Ovary (tissue), 3 donors: ENCODE results near the gene RSRP1.
"Not testable (repeated sequence)": the region's sequence is repeated elsewhere in the genome, so short reads cannot be mapped to it uniquely, and the experiment has no call there.

Source experiments
- POLR2A ChIP-seq: fragments of 450-650 bp; IDR thresholded peaks from one replicate; pipeline ENCODE4 v1.6.1; 2017; ENCODE audit warnings: antibody characterized with exemption, mild to moderate bottlenecking, moderate library complexity
- TF ChIP-seq, protein P1 (sequence below), 3 donors: fragments of 450-650 bp in 2 of 3; fragments of 200-600 bp in 1 of 3; IDR thresholded peaks; one replicate each; pipeline versions ENCODE4 v1.5.1 to v1.8.0; 2016 to 2022; ENCODE audit warnings: antibody characterized with exemption in 3 of 3, mild to moderate bottlenecking in 1 of 3
- donor health status: DM: no; HTN: no; CAD: no.

GRCh38 chr1:25277295-25277694 lies 30.0 kb upstream of the RSRP1 start:
- TF ChIP-seq, protein P1, sequence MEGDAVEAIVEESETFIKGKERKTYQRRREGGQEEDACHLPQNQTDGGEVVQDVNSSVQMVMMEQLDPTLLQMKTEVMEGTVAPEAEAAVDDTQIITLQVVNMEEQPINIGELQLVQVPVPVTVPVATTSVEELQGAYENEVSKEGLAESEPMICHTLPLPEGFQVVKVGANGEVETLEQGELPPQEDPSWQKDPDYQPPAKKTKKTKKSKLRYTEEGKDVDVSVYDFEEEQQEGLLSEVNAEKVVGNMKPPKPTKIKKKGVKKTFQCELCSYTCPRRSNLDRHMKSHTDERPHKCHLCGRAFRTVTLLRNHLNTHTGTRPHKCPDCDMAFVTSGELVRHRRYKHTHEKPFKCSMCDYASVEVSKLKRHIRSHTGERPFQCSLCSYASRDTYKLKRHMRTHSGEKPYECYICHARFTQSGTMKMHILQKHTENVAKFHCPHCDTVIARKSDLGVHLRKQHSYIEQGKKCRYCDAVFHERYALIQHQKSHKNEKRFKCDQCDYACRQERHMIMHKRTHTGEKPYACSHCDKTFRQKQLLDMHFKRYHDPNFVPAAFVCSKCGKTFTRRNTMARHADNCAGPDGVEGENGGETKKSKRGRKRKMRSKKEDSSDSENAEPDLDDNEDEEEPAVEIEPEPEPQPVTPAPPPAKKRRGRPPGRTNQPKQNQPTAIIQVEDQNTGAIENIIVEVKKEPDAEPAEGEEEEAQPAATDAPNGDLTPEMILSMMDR (IDR thresholded peaks at IDR 0.05), result not testable (repeated sequence)
- TF ChIP-seq POLR2A, result not testable (repeated sequence)
